ENCODE measurements around the gene DGKI. TPM values are rescaled to one million over a fixed set of nuclear protein-coding genes. Genes with fewer than 3 reads are reported as not detected.

DGKI gene
- total RNA-seq, 1 experiment from 2014 or later: not detected

GRCh38 chr7:137871170-137871915, 24.6 kb upstream of the DGKI start:
- no peak overlapping the region for H3K27ac ChIP-seq (ENCODE audit: low read length)
- DNase-seq (ENCODE audit: low read depth, low spot score) (no peak), ATAC-seq (no peak)
- H3K27me3 ChIP-seq (ENCODE audit: control insufficient read depth, insufficient read depth, low read length): no peaks in the 10 kb centered on the region
- no TSS peak for BruUV-seq (replicated peaks)
- TF ChIP-seq TCF7L2 (IDR thresholded peaks at IDR 0.05; ENCODE audit: low read depth, low read length): no peak
- no peak for TF ChIP-seq POLR2AphosphoS5 (IDR thresholded peaks at IDR 0.05; ENCODE audit: low read depth, low read length)
- no peak for TF ChIP-seq SIN3A (IDR thresholded peaks at IDR 0.05; ENCODE audit: borderline replicate concordance, insufficient read depth, low read depth, low read length)
- no peak for TF ChIP-seq REST (IDR thresholded peaks at IDR 0.05; ENCODE audit: insufficient read depth in 1 of 2, low read depth in 2 of 2, low read length in 1 of 2)
- no peak for TF ChIP-seq CTCF (IDR thresholded peaks at IDR 0.05)
- POLR2A ChIA-PET: no interaction called here
- in situ Hi-C loops (cut with HindIII; ENCODE audit: low pct_unique_long_range_greater_than_20kb, low sequenced_read_pairs) (no loop called here), intact Hi-C loops (cut with micrococcal nuclease; ENCODE audit: unreplicated experiment) (no loop called here)
- no peaks in the 10 kb centered on the region for H3K36me3 ChIP-seq (ENCODE audit: control insufficient read depth, insufficient read depth, low read length)
- CTCF ChIA-PET: no interaction called here
- no peaks in the 10 kb centered on the region; the same call in 1 of the 2 replicates for H3K4me1 ChIP-seq (ENCODE audit: control insufficient read depth, insufficient read depth, low read length)
- H3K9me3 ChIP-seq (ENCODE audit: control insufficient read depth, insufficient read depth, low read depth, low read length): no peaks in the 10 kb centered on the region
- no peak overlapping the region for H3K4me3 ChIP-seq (ENCODE audit: low read depth in 2 of 2, low read length in 2 of 2)

GRCh38 chr7:137870684-137871083, 23.9 kb upstream of the DGKI start:
- Histone ChIP-seq H3K27ac (ENCODE audit: low read length) (no peak overlapping the region), H3K27me3 (ENCODE audit: control insufficient read depth, insufficient read depth, low read length) (no peaks in the 10 kb centered on the region), H3K36me3 (ENCODE audit: control insufficient read depth, insufficient read depth, low read length) (no peaks in the 10 kb centered on the region), H3K9me3 (ENCODE audit: control insufficient read depth, insufficient read depth, low read depth, low read length) (no peaks in the 10 kb centered on the region), H3K4me3 (ENCODE audit: low read depth in 2 of 2, low read length in 2 of 2) (no peak overlapping the region), H3K4me1 (ENCODE audit: control insufficient read depth, insufficient read depth, low read length) (no peaks in the 10 kb centered on the region; the same call in 1 of the 2 replicates)
- ATAC-seq (no peak), DNase-seq (ENCODE audit: low read depth, low spot score) (no peak)
- no TSS peak for BruUV-seq (replicated peaks)
- POLR2A ChIA-PET: no interaction called here
- TF ChIP-seq CTCF (IDR thresholded peaks at IDR 0.05) (no peak), POLR2AphosphoS5 (IDR thresholded peaks at IDR 0.05; ENCODE audit: low read depth, low read length) (no peak), TCF7L2 (IDR thresholded peaks at IDR 0.05; ENCODE audit: low read depth, low read length) (no peak), REST (IDR thresholded peaks at IDR 0.05; ENCODE audit: insufficient read depth in 1 of 2, low read depth in 2 of 2, low read length in 1 of 2) (no peak), SIN3A (IDR thresholded peaks at IDR 0.05; ENCODE audit: borderline replicate concordance, insufficient read depth, low read depth, low read length) (no peak)
- in situ Hi-C loops (cut with HindIII; ENCODE audit: low pct_unique_long_range_greater_than_20kb, low sequenced_read_pairs) (no loop called here), intact Hi-C loops (cut with micrococcal nuclease; ENCODE audit: unreplicated experiment) (no loop called here)
- CTCF ChIA-PET: no interaction called here
